ENCODE data around the gene SLITRK6.

GRCh38 chr13:85755123-85755522 lies 44.1 kb downstream of the SLITRK6 start:
- TF ChIP-seq CTCF (IDR thresholded peaks at IDR 0.05 in 4 of 5, conservative IDR thresholded peaks at IDR 0.05 in 1 of 5) (no peak), POLR2A (IDR thresholded peaks at IDR 0.05) (no peak)

All from gastrocnemius medialis (tissue), 4 donors.